K562 (cell line): ENCODE measurements around the gene LY6G6C. TPM values are rescaled to one million over a fixed set of nuclear protein-coding genes. Genes with fewer than 3 reads are reported as not detected.

Experiments used
- ARID4B ChIP-seq: sonication (generic); formaldehyde crosslinking; IDR thresholded peaks from 2 replicates; pipeline ENCODE4 v1.8.0; 2022; ENCODE audit warnings: mild to moderate bottlenecking, missing genetic modification reagents
- BCL6 ChIP-seq: fragments of 250-450 bp; sonication (Bioruptor Pico); IDR thresholded peaks from 2 replicates; pipeline ENCODE4 v1.4.0; 2020
- BRF2 ChIP-seq: IDR thresholded peaks from 3 replicates; pipeline ENCODE4 v1.6.1; 2011; ENCODE audit warnings: borderline replicate concordance, mild to moderate bottlenecking; ENCODE audit not compliant: insufficient read length, insufficient read depth
- C11orf30 ChIP-seq: fragments of 450-650 bp; IDR thresholded peaks from 2 replicates; pipeline ENCODE4 v1.6.1; 2016; ENCODE audit warnings: low read depth, mild to moderate bottlenecking
- CGGBP1 ChIP-seq: fragments of 250-450 bp; sonication (Bioruptor Pico); IDR thresholded peaks from 2 replicates; pipeline ENCODE4 v1.9.0; 2021; ENCODE audit warnings: mild to moderate bottlenecking
- DDX20 ChIP-seq: fragments of 450-650 bp; IDR thresholded peaks from 2 replicates; pipeline ENCODE4 v1.6.1; 2016; ENCODE audit warnings: missing genetic modification characterization, low read depth, mild to moderate bottlenecking, missing compliant biosample characterization, moderate library complexity
- JUND ChIP-seq, 2 experiments: IDR thresholded peaks; 2 replicates in 1 of 2; 3 replicates in 1 of 2; pipeline ENCODE4 v1.6.1; 2011; ENCODE audit warnings: borderline replicate concordance in 2 of 2, low read depth in 2 of 2, low read length in 2 of 2, improper control_type of control experiment in 1 of 2, missing biosample characterization in 1 of 2, missing genetic modification characterization in 1 of 2, missing genetic modification reagents in 1 of 2
- KDM2B ChIP-seq: fragments of 250-450 bp; sonication (Bioruptor Pico); IDR thresholded peaks from 2 replicates; pipeline ENCODE4 v1.8.0; 2021; ENCODE audit warnings: mild to moderate bottlenecking, moderate library complexity
- KLF1 ChIP-seq: fragments of 450-650 bp; IDR thresholded peaks from 2 replicates; pipeline ENCODE4 v1.6.1; 2016; ENCODE audit warnings: missing genetic modification characterization, missing compliant biosample characterization
- PML ChIP-seq: IDR thresholded peaks from 2 replicates; pipeline ENCODE4 v1.6.1; 2012; ENCODE audit warnings: low read length, inconsistent platforms
- RB1 ChIP-seq: fragments of 450-650 bp; IDR thresholded peaks from 2 replicates; pipeline ENCODE4 v1.6.1; 2017; ENCODE audit warnings: low read depth, mild to moderate bottlenecking
- TCF3 ChIP-seq: sonication (generic); formaldehyde crosslinking; IDR thresholded peaks from 2 replicates; pipeline ENCODE4 v1.4.0; 2020; ENCODE audit warnings: mild to moderate bottlenecking, missing genetic modification reagents
- TEAD4 ChIP-seq, 2 experiments: sonication (generic) in 1 of 2; formaldehyde crosslinking in 1 of 2; IDR thresholded peaks; 2 replicates each; pipeline versions ENCODE4 v1.6.1 to v1.8.0; 2012 to 2022; ENCODE audit warnings: borderline replicate concordance in 1 of 2, inconsistent platforms in 1 of 2, low read length in 1 of 2, mild to moderate bottlenecking in 1 of 2, missing genetic modification reagents in 1 of 2
- ZNF436 ChIP-seq: fragments of 250-450, 450-650 bp; sonication (Bioruptor Pico); formaldehyde crosslinking; IDR thresholded peaks from 2 replicates; pipeline ENCODE4 v1.7.0; 2020; ENCODE audit warnings: mild to moderate bottlenecking
- polyA plus RNA-seq, 8 experiments: library from polyadenylated mRNA; depleted of rRNA in 4 of 8; stranded (reverse) in 5 of 8; unstranded in 3 of 8; fragments of >200 nt; fragmentation: Nextera tagmentation in 2 of 8; fragmentation: Illumina TruSeq in 1 of 8; extraction: Ambion mirVana in 2 of 8; extraction: Trizol in 1 of 8; gene quantifications; 2 replicates each; pipeline versions ENCODE4 v1.2.1 to v1.2.3, GENCODE V29; 2011 to 2014; ENCODE audit warnings: inconsistent platforms in 1 of 8, missing spikeins in 1 of 8
- total RNA-seq, 7 experiments: library from RNA; depleted of rRNA in 6 of 7; stranded (reverse); fragments of >200 nt in 6 of 7; fragmentation: Illumina TruSeq in 2 of 7; extraction: Trizol in 2 of 7; gene quantifications; 2 replicates each; pipeline versions ENCODE4 v1.2.1 to v1.2.3, GENCODE V29; 2011 to 2021; ENCODE audit warnings: low replicate concordance in 1 of 7
- TF ChIP-seq, protein P1 (sequence below): fragments of 450-650 bp; IDR thresholded peaks from 2 replicates; pipeline ENCODE4 v1.6.1; 2016; ENCODE audit warnings: antibody characterized with exemption
- TF ChIP-seq, protein P2 (sequence below): fragments of 450-650 bp; IDR thresholded peaks from 2 replicates; pipeline ENCODE4 v1.6.1; 2014; ENCODE audit warnings: low read depth, mild to moderate bottlenecking, moderate library complexity, borderline replicate concordance

The LY6G6C gene
- total and polyA plus RNA-seq, 9 of the 15 experiments (the other 6 are each of a cell fraction or from before 2014, with no cell fraction given), result 0.06 to 0.20 TPM; not detected in 7

DNA sequence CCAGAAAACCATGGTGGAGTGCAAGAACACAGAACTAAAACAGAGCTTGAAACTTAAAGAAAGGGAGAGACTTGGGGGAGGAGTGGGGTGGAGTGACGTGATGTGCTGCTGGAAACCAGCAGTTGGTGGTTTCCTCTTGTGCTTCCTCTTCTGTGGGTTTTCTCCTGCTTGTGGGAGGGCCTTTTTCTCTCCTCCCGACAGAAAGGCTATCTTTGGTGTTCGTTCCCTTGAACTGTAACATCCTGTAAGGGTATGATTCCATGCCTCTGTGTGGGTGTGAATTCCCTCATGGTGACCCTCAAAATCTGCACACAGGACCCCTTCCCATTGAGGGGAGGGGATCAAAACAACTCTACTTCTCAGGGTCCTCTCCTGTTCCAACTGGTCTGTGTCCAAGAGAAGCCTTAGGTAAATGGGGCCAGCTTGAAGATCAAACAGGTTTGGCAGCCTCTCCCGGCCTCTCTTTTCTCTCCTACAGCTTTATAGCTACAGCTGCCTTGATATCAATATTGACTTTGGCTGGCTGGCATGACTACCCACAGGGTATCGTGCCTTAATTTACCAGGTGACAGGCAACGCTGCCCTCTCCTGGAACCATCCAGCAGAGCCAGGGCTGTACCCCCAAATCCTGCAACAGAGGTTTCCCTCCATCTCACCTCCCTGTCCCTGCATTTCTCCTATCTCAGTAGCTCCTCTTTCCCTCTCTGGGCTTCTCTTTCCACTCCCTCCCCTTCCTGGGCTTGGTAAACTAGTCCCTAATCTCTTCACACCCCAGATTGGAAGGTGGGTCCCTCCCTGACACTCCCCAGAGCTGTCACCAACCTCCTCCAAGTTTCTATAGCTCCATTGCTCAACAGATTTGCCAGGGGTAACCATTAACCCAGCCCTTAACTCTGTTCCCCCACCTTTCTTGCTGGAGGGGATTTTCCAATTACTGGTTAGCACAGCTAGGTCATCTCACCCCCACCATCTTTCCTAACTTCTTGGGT is 16.7 kb upstream of the LY6G6C start (continued):
- no peak for TF ChIP-seq BRF2
- peak; percentile 41; the same call in 1 of the 2 replicates for TF ChIP-seq TCF3 (CRISPR knock-in tag)
- TF ChIP-seq PML, result peak; percentile 82
- TF ChIP-seq ARID4B, result peak; percentile 18
- TF ChIP-seq CGGBP1 (CRISPR knock-in tag), result peak; percentile 22
- peak; percentile 49; the same call in 1 of the 2 replicates for TF ChIP-seq TEAD4 (IDR thresholded peaks at IDR 0.05; ENCODE audit: low read length)
- no peak; the same call in 1 of the 2 replicates for TF ChIP-seq TEAD4 (CRISPR knock-in tag; IDR thresholded peaks at IDR 0.05; ENCODE audit: borderline replicate concordance)
- TF ChIP-seq, protein P1, sequence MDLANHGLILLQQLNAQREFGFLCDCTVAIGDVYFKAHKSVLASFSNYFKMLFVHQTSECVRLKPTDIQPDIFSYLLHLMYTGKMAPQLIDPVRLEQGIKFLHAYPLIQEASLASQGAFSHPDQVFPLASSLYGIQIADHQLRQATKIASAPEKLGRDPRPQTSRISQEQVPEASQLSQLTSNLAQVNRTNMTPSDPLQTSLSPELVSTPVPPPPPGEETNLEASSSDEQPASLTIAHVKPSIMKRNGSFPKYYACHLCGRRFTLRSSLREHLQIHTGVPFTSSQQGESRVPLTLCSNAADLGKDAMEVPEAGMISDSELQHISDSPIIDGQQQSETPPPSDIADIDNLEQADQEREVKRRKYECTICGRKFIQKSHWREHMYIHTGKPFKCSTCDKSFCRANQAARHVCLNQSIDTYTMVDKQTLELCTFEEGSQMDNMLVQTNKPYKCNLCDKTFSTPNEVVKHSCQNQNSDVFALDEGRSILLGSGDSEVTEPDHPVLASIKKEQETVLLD, result peak; percentile 29; the same call in 1 of the 2 replicates
- 0 out of 2 replicates have a peak, but pooled peaks have one; percentile 76 for TF ChIP-seq KDM2B
- peak; percentile 67; the same call in 1 of the 2 replicates for TF ChIP-seq BCL6 (CRISPR knock-in tag)
- no peak for TF ChIP-seq DDX20
- TF ChIP-seq RB1, result no peak
- peak; percentile 38; the same call in 1 of the 2 replicates for TF ChIP-seq ZNF436 (CRISPR knock-in tag)
- TF ChIP-seq JUND (IDR thresholded peaks at IDR 0.05; ENCODE audit: borderline replicate concordance, low read depth, low read length), result peak; percentile 96
- peak; percentile 91; the same call in 2 of the 3 replicates for TF ChIP-seq JUND (tag; IDR thresholded peaks at IDR 0.05; ENCODE audit: borderline replicate concordance, low read depth, low read length)
- TF ChIP-seq, protein P2, sequence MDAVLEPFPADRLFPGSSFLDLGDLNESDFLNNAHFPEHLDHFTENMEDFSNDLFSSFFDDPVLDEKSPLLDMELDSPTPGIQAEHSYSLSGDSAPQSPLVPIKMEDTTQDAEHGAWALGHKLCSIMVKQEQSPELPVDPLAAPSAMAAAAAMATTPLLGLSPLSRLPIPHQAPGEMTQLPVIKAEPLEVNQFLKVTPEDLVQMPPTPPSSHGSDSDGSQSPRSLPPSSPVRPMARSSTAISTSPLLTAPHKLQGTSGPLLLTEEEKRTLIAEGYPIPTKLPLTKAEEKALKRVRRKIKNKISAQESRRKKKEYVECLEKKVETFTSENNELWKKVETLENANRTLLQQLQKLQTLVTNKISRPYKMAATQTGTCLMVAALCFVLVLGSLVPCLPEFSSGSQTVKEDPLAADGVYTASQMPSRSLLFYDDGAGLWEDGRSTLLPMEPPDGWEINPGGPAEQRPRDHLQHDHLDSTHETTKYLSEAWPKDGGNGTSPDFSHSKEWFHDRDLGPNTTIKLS, result no peak
- 0 out of 2 replicates have a peak, but pooled peaks have one; percentile 19 for TF ChIP-seq KLF1 (tag)
- TF ChIP-seq C11orf30, result no peak
